Measurements from ENCODE around the gene WTIP.
"Not testable (repeated sequence)": the region's sequence is repeated elsewhere in the genome, so short reads cannot be mapped to it uniquely, and the experiment has no call there.

The WTIP gene

GRCh38 chr19:34454091-34454490 lies 27.5 kb upstream of the WTIP start:
- TF ChIP-seq, protein P1, sequence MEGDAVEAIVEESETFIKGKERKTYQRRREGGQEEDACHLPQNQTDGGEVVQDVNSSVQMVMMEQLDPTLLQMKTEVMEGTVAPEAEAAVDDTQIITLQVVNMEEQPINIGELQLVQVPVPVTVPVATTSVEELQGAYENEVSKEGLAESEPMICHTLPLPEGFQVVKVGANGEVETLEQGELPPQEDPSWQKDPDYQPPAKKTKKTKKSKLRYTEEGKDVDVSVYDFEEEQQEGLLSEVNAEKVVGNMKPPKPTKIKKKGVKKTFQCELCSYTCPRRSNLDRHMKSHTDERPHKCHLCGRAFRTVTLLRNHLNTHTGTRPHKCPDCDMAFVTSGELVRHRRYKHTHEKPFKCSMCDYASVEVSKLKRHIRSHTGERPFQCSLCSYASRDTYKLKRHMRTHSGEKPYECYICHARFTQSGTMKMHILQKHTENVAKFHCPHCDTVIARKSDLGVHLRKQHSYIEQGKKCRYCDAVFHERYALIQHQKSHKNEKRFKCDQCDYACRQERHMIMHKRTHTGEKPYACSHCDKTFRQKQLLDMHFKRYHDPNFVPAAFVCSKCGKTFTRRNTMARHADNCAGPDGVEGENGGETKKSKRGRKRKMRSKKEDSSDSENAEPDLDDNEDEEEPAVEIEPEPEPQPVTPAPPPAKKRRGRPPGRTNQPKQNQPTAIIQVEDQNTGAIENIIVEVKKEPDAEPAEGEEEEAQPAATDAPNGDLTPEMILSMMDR (IDR thresholded peaks at IDR 0.05; ENCODE audit: low read depth, low read length, missing control alignments), result no peak
- peak; percentile 48 for DNase-seq
- Histone ChIP-seq H3K4me3 (ENCODE audit: low read depth, low read length) (no peak overlapping the region), H3K27ac (peak overlapping the region; percentile 23), H3K27me3 (replicated peaks) (no peaks in the 10 kb centered on the region), H3K36me3 (replicated peaks) (peaks cover 33% of the 10 kb centered on the region)
- in situ Hi-C loops (cut with HindIII; ENCODE audit: low pct_ligation_motif_present, low sequenced_read_pairs), result no loop called here

DNA sequence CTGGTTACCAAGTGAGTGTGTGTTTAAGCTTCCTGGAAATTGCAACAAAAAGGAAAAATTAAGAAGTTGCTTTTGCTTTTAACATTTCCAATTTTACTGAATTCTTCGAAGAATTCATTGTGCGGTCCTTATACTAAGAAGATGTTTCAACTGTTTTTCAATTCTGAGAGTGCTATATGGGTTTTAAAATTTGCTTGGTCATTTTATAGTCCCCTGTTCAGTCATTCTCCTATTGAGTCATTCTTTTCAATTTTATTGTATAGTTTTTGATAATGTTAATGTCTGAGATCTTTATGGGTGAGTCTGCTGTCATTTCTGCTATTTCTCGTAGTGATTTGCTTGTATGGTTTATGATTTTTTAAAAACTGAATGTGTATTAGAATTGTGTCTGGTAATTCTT lies 26.9 kb upstream of the WTIP start:
- Histone ChIP-seq H3K36me3 (replicated peaks) (peaks cover 37% of the 10 kb centered on the region), H3K4me3 (ENCODE audit: low read depth, low read length) (no peak overlapping the region), H3K27ac (no peak overlapping the region), H3K27me3 (replicated peaks) (no peaks in the 10 kb centered on the region)
- TF ChIP-seq, protein P1 (IDR thresholded peaks at IDR 0.05; ENCODE audit: low read depth, low read length, missing control alignments), result no peak
- DNase-seq, result no peak
- in situ Hi-C loops (cut with HindIII; ENCODE audit: low pct_ligation_motif_present, low sequenced_read_pairs), result no loop called here

DNA sequence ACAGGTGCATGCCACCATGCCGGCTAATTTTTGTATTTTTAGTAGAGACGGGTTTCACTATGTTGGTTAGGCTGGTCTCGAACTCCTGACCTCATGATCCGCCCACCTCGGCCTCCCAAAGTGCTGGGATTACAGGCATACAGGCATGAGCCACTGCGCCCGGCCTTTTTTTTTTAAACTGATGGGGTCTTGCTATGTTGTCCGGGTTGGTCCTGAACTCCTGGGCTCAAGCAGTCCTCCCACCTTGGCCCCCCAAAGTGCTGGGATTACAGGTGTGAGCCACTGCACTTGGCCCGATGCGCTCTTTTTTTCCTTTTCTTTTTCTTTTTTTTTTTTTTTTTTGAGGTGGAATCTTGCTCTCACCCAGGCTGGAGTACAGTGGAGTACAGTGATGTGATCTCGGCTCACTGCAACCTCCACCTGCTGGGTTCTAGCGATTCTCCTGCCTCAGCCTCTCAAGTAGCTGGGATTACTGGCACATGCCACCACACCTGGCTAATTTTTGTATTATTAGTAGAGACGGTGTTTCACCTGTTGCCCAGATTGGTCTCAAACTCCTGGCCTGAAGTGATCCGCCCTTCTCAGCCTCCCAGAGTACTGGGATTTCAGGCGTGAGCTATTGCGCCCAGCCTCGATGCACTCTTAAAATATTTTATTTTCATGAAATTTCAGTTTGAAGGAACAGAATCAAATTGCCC lies 25.6 kb upstream of the WTIP start:
- H3K4me3 ChIP-seq (ENCODE audit: low read depth, low read length); H3K27me3 ChIP-seq (replicated peaks); in situ Hi-C loops (cut with HindIII; ENCODE audit: low pct_ligation_motif_present, low sequenced_read_pairs); DNase-seq; H3K27ac ChIP-seq: not testable (repeated sequence)
- H3K36me3 ChIP-seq (replicated peaks), result peaks cover 42% of the 10 kb centered on the region

DNA sequence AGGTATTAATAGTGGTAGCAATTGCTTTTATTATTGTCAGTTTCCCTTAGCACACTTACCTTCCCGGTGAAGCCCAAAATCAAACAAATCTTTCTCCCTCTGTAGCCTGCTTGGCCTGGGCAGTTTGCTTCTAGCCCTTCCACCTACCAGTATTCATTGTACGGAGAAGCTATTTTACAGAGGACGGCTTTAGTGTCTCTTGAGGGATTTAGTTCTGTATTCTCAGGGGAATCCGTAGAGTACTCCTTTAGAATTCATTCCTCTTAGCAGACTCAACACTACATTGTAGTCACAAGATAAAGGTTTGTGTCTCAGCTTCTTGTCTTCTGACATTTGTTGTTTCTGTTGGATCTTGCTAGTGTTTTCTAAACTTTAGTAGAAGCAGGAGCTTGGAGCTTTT lies 24.1 kb upstream of the WTIP start:
- Histone ChIP-seq H3K27ac (no peak overlapping the region), H3K36me3 (replicated peaks) (peaks cover 53% of the 10 kb centered on the region)
- in situ Hi-C loops (cut with HindIII; ENCODE audit: low pct_ligation_motif_present, low sequenced_read_pairs), result no loop called here

DNA sequence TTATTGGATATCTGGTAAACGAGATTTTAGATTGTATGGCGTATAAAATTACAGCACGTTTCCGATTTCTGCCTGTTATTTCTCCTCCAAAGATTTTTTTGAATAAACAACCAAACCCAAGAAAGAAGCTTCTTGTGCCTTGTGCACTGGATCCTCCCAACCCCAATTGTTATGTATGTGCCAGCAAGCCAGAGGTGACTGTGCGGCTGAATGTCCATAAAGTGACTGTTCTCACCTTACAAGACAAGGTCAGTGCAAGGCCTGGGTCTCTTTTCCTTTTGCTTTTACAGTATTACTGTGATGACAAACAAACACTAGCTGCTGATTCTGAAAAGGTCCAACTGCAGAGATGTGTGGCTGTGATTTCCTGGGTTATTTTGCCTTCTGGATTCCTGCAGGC lies 22.9 kb upstream of the WTIP start:
- no peak for DNase-seq
- in situ Hi-C loops (cut with HindIII; ENCODE audit: low pct_ligation_motif_present, low sequenced_read_pairs), result no loop called here
- Histone ChIP-seq H3K27ac (no peak overlapping the region), H3K36me3 (replicated peaks) (peaks cover 61% of the 10 kb centered on the region), H3K4me3 (ENCODE audit: low read depth, low read length) (no peak overlapping the region), H3K27me3 (replicated peaks) (no peaks in the 10 kb centered on the region)
- TF ChIP-seq, protein P1 (IDR thresholded peaks at IDR 0.05; ENCODE audit: low read depth, low read length, missing control alignments), result no peak

More for the DNA sequence above, 24.1 kb upstream of the WTIP start:
- TF ChIP-seq, protein P1 (IDR thresholded peaks at IDR 0.05; ENCODE audit: low read depth, low read length, missing control alignments), result no peak
- DNase-seq, result no peak
- Histone ChIP-seq H3K4me3 (ENCODE audit: low read depth, low read length) (no peak overlapping the region), H3K27me3 (replicated peaks) (no peaks in the 10 kb centered on the region)

DNA sequence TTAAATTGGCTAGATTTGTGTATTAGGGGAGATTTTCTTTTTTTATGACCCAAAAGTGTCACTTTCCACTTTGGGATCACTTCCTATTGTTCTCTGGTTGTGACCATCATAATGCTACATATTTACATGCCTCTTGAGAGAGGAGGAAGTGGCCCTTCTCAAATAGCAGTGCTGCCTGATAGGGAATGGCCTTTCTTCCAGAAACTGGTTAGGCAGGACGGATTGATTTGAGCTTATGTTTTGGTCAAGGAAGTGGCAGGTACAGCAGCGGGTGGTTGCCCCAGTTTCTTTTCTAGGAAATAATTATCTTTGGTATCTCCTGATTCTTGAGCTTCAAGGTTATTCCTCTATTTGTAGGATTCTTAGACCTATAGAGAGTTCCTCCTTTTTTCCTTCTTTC lies 21.9 kb upstream of the WTIP start:
- Histone ChIP-seq H3K27me3 (replicated peaks) (no peaks in the 10 kb centered on the region), H3K27ac (no peak overlapping the region), H3K4me3 (ENCODE audit: low read depth, low read length) (no peak overlapping the region), H3K36me3 (replicated peaks) (peaks cover 65% of the 10 kb centered on the region)
- TF ChIP-seq, protein P1 (IDR thresholded peaks at IDR 0.05; ENCODE audit: low read depth, low read length, missing control alignments), result no peak
- DNase-seq, result no peak
- in situ Hi-C loops (cut with HindIII; ENCODE audit: low pct_ligation_motif_present, low sequenced_read_pairs), result no loop called here
